GM23248 (cell line): Measurements from ENCODE around the gene SLC8A1.

ENCODE experiments used
- EZH2 ChIP-seq: fragments of 200-600 bp; sonication (generic); IDR thresholded peaks from 2 replicates; pipeline ENCODE4 v1.6.1; 2018; ENCODE audit warnings: antibody characterized with exemption, mild to moderate bottlenecking; ENCODE audit not compliant: insufficient read depth, poor library complexity, severe bottlenecking
- EZH2phosphoT487 ChIP-seq: fragments of 200-600 bp; sonication (generic); IDR thresholded peaks from 2 replicates; pipeline ENCODE4 v1.6.1; 2018; ENCODE audit warnings: antibody characterized with exemption, moderate library complexity, mild to moderate bottlenecking, low read depth; ENCODE audit not compliant: insufficient read depth

DNA sequence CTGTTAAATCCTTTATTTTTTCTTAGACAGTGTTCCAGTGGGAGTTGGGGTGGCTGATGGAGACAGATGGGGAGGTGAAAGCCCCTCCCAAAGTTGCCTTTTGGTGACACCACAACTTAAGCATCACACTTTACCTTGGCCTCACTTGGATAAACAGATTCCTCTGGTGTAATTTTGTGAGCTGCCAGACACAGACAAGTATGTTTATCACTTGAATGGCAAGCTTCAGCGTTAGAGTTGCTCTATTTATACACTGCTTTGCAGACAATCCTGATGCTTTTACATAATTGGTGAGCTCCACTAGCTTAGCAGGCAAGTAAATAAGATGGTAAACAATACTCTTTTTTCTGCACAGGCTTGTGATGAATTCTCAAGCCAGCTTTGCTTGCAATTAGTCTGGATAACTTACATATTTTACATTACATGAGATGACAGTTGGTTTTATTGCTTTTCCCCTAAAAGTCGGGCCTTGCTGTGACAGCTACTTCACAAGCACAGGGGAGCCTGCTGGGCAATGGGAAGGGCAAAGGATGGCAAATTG lies 226.2 kb downstream of the SLC8A1 start:
- no peak for TF ChIP-seq EZH2phosphoT487
- no peak for TF ChIP-seq EZH2
